GM18517 (cell line): ENCODE data around the gene POU3F3.

ENCODE experiments used
- ATAC-seq: cut with Tn5 transposase; IDR thresholded peaks from one replicate; pipeline ENCODE4 v1.9.1; 2021; ENCODE audit warnings: mild to moderate bottlenecking, moderate library complexity; ENCODE audit not compliant: unreplicated experiment

The POU3F3 gene

GRCh38 chr2:104846786-104847585, 6.9 kb upstream of the POU3F3 start:
- no peak for ATAC-seq

GRCh38 chr2:104847586-104848160, 6.2 kb upstream of the POU3F3 start:
- ATAC-seq: no peak

GRCh38 chr2:104848526-104848925, 5.4 kb upstream of the POU3F3 start:
- no peak for ATAC-seq

GRCh38 chr2:104849101-104849500, 4.8 kb upstream of the POU3F3 start:
- ATAC-seq: no peak

GRCh38 chr2:104849618-104850141, 4.2 kb upstream of the POU3F3 start:
- ATAC-seq: no peak

GRCh38 chr2:104850361-104851290, 3.3 kb upstream of the POU3F3 start:
- no peak for ATAC-seq

GRCh38 chr2:104851291-104852089, 2.4 kb upstream of the POU3F3 start:
- no peak for ATAC-seq

- ATAC-seq: no peak
Observed at GRCh38 chr2:104852090-104852666, 1.7 kb upstream of the POU3F3 start.

GRCh38 chr2:104854498-104855220, 744 bp downstream of the POU3F3 start:
- ATAC-seq: no peak

GRCh38 chr2:104855221-104856085, 1.5 kb downstream of the POU3F3 start:
- no peak for ATAC-seq

GRCh38 chr2:104856086-104856972, 2.4 kb downstream of the POU3F3 start:
- no peak for ATAC-seq

GRCh38 chr2:104856973-104857261, 3.0 kb downstream of the POU3F3 start:
- no peak for ATAC-seq

- no peak for ATAC-seq
Observed at GRCh38 chr2:104857262-104858005, 3.5 kb downstream of the POU3F3 start.

GRCh38 chr2:104858006-104858978, 4.4 kb downstream of the POU3F3 start:
- no peak for ATAC-seq

- no peak for ATAC-seq
Observed at GRCh38 chr2:104859291-104859765, 5.4 kb downstream of the POU3F3 start.
